Cardiac muscle cell (in vitro differentiated cells and primary cell): ENCODE measurements around the gene GABRR2. TPM values are rescaled to one million over a fixed set of nuclear protein-coding genes. Genes with fewer than 3 reads are reported as not detected.

Experiments
- DNase-seq, 2 donors: peaks; one replicate each; pipeline versions ENCODE4 v3.0.0 to v3.0.0-alpha.2; 2010 to 2017; ENCODE audit warnings: low read depth in 1 of 2, low spot score in 1 of 2
- H3K27ac ChIP-seq: fragments of 200-600 bp; sonication (generic); 2 replicates; pipeline ENCODE4 v1.5.1; 2016
- H3K27me3 ChIP-seq: fragments of 200-600 bp; sonication (generic); 2 replicates; pipeline ENCODE4 v1.6.0; 2016; ENCODE audit warnings: control low read depth
- H3K36me3 ChIP-seq: fragments of 200-600 bp; sonication (generic); 2 replicates; pipeline ENCODE4 v1.5.1; 2016; ENCODE audit warnings: control low read depth
- H3K4me1 ChIP-seq: fragments of 200-600 bp; sonication (generic); 2 replicates; pipeline ENCODE4 v1.8.1; 2017; ENCODE audit warnings: low read depth, mild to moderate bottlenecking, mixed run types
- H3K4me3 ChIP-seq: fragments of 200-600 bp; sonication (generic); 2 replicates; pipeline ENCODE4 v1.5.1; 2016; ENCODE audit warnings: mild to moderate bottlenecking
- H3K9me3 ChIP-seq: fragments of 200-600 bp; sonication (generic); 2 replicates; pipeline ENCODE4 v1.5.1; 2017; ENCODE audit warnings: low read depth, mild to moderate bottlenecking, control low read depth
- polyA plus RNA-seq: library from polyadenylated mRNA; unstranded; fragments of >200 nt; fragmentation: Nextera tagmentation; extraction: Ambion mirVana; gene quantifications from 2 replicates; pipeline ENCODE4 v1.2.1, GENCODE V29; 2016
- total RNA-seq: library from RNA; depleted of rRNA; stranded (reverse); fragments of >200 nt; gene quantifications from 2 replicates; pipeline ENCODE4 v1.2.3, GENCODE V29; 2016
- TF ChIP-seq, protein P1 (sequence below): IDR thresholded peaks from 2 replicates; pipeline ENCODE4 v1.5.1; 2012; ENCODE audit warnings: low read depth, mild to moderate bottlenecking, low read length

GABRR2 gene
- total and polyA plus RNA-seq, 2 experiments from 2014 or later: 0.50 to 0.83 TPM

GRCh38 chr6:89270951-89271721 lies 44.0 kb downstream of the GABRR2 start:
- Histone ChIP-seq H3K27ac (no peak overlapping the region), H3K4me3 (no peak overlapping the region), H3K27me3 (no peaks in the 10 kb centered on the region), H3K36me3 (no peaks in the 10 kb centered on the region), H3K9me3 (no peaks in the 10 kb centered on the region), H3K4me1 (peaks cover 9% of the 10 kb centered on the region)
- DNase-seq: no peak
- TF ChIP-seq, protein P1, sequence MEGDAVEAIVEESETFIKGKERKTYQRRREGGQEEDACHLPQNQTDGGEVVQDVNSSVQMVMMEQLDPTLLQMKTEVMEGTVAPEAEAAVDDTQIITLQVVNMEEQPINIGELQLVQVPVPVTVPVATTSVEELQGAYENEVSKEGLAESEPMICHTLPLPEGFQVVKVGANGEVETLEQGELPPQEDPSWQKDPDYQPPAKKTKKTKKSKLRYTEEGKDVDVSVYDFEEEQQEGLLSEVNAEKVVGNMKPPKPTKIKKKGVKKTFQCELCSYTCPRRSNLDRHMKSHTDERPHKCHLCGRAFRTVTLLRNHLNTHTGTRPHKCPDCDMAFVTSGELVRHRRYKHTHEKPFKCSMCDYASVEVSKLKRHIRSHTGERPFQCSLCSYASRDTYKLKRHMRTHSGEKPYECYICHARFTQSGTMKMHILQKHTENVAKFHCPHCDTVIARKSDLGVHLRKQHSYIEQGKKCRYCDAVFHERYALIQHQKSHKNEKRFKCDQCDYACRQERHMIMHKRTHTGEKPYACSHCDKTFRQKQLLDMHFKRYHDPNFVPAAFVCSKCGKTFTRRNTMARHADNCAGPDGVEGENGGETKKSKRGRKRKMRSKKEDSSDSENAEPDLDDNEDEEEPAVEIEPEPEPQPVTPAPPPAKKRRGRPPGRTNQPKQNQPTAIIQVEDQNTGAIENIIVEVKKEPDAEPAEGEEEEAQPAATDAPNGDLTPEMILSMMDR: no peak

GRCh38 chr6:89269981-89270380 lies 45.1 kb downstream of the GABRR2 start:
- Histone ChIP-seq H3K27ac (no peak overlapping the region), H3K27me3 (no peaks in the 10 kb centered on the region), H3K4me3 (no peak overlapping the region), H3K36me3 (no peaks in the 10 kb centered on the region), H3K9me3 (no peaks in the 10 kb centered on the region), H3K4me1 (peaks cover 9% of the 10 kb centered on the region)
- TF ChIP-seq, protein P1: no peak
- DNase-seq: no peak

GRCh38 chr6:89269252-89269651 lies 45.8 kb downstream of the GABRR2 start:
- Histone ChIP-seq H3K27me3 (no peaks in the 10 kb centered on the region), H3K4me1 (peaks cover 5% of the 10 kb centered on the region), H3K27ac (no peak overlapping the region), H3K9me3 (no peaks in the 10 kb centered on the region), H3K36me3 (no peaks in the 10 kb centered on the region), H3K4me3 (no peak overlapping the region)
- no peak for DNase-seq
- TF ChIP-seq, protein P1: no peak

DNA sequence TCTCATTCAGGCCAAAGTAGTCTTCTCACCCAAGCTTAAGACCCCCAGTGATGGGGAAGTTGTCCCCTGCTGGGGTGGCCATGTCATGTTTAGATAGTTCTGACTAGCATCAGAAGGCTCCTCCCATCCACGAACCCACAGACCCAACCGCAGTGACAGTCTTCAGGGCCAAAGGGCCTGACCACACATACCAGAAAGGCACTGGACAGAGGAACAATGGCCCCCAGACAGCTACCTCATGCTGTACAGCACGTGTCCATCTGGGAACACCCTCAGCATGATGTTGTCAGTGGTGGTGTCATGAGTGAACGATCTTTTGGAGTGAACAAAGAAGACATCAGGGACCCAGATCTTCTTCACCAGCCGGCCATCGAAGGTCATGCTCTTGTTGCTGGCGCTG lies 46.3 kb downstream of the GABRR2 start:
- Histone ChIP-seq H3K9me3 (no peaks in the 10 kb centered on the region), H3K4me3 (no peak overlapping the region), H3K36me3 (no peaks in the 10 kb centered on the region), H3K4me1 (peaks cover 2% of the 10 kb centered on the region), H3K27ac (no peak overlapping the region), H3K27me3 (no peaks in the 10 kb centered on the region)
- no peak for DNase-seq
- TF ChIP-seq, protein P1: no peak

DNA sequence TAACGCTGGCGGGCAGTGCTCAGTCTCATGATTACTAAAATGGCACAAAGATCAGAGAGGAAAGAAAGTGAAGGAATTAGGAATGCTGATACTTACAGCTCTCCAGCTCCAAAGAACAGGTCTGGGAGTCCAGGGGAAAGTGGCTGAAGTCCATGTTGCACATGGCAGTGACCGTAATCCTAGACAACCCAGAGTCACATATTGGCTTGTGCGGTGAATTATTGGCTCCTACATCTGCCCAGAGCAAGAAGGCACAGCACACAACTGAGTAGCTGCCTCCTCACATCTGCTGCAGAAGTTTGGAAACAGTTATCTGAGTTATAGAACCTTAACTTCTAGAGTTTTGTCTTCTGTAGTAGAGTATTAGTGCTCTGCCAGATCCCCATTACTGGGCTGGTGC lies 47.2 kb downstream of the GABRR2 start:
- Histone ChIP-seq H3K9me3 (no peaks in the 10 kb centered on the region), H3K36me3 (no peaks in the 10 kb centered on the region), H3K27me3 (no peaks in the 10 kb centered on the region), H3K4me3 (no peak overlapping the region), H3K27ac (no peak overlapping the region), H3K4me1 (no peaks in the 10 kb centered on the region)
- TF ChIP-seq, protein P1: no peak
- DNase-seq: no peak
